Cardiac muscle cell (in vitro differentiated cells and primary cell): ENCODE results near the gene ARHGAP6. TPM values are rescaled to one million over a fixed set of nuclear protein-coding genes. Genes with fewer than 3 reads are reported as not detected.

Experiments
- DNase-seq, 2 donors: peaks; one replicate each; pipeline versions ENCODE4 v3.0.0 to v3.0.0-alpha.2; 2010 to 2017; ENCODE audit warnings: low read depth in 1 of 2, low spot score in 1 of 2
- H3K27ac ChIP-seq: fragments of 200-600 bp; sonication (generic); 2 replicates; pipeline ENCODE4 v1.5.1; 2016
- H3K27me3 ChIP-seq: fragments of 200-600 bp; sonication (generic); 2 replicates; pipeline ENCODE4 v1.6.0; 2016; ENCODE audit warnings: control low read depth
- H3K36me3 ChIP-seq: fragments of 200-600 bp; sonication (generic); 2 replicates; pipeline ENCODE4 v1.5.1; 2016; ENCODE audit warnings: control low read depth
- H3K4me1 ChIP-seq: fragments of 200-600 bp; sonication (generic); 2 replicates; pipeline ENCODE4 v1.8.1; 2017; ENCODE audit warnings: low read depth, mild to moderate bottlenecking, mixed run types
- H3K4me3 ChIP-seq: fragments of 200-600 bp; sonication (generic); 2 replicates; pipeline ENCODE4 v1.5.1; 2016; ENCODE audit warnings: mild to moderate bottlenecking
- H3K9me3 ChIP-seq: fragments of 200-600 bp; sonication (generic); 2 replicates; pipeline ENCODE4 v1.5.1; 2017; ENCODE audit warnings: low read depth, mild to moderate bottlenecking, control low read depth
- polyA plus RNA-seq: library from polyadenylated mRNA; unstranded; fragments of >200 nt; fragmentation: Nextera tagmentation; extraction: Ambion mirVana; gene quantifications from 2 replicates; pipeline ENCODE4 v1.2.1, GENCODE V29; 2016
- total RNA-seq: library from RNA; depleted of rRNA; stranded (reverse); fragments of >200 nt; gene quantifications from 2 replicates; pipeline ENCODE4 v1.2.3, GENCODE V29; 2016
- TF ChIP-seq, protein P1 (sequence below): IDR thresholded peaks from 2 replicates; pipeline ENCODE4 v1.5.1; 2012; ENCODE audit warnings: low read depth, mild to moderate bottlenecking, low read length

Gene ARHGAP6
- total and polyA plus RNA-seq, 2 experiments from 2014 or later = 10.5 to 45.0 TPM

DNA sequence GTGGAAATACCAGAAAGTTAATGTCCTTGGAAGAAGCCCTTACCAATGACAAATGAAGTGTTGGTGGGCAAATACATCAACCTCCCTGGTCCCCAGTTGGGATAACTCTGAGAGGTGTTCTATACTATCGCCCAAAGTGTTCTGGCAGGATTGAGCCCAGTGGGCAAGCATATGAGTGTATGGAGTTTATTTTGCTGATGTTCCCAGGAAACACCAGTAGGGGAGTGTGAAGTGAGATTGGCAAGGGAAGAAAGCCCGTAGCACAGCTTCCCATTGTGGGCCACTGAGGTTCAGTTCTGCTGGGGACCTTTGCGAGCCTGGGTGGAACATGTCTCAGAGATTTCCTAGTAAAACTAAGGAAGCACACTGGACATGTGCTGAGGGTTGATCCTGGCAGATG is 65.1 kb downstream of the ARHGAP6 start:
- Histone ChIP-seq H3K9me3 (no peaks in the 10 kb centered on the region), H3K4me3 (no peak overlapping the region), H3K36me3 (no peaks in the 10 kb centered on the region), H3K4me1 (no peaks in the 10 kb centered on the region), H3K27ac (no peak overlapping the region), H3K27me3 (no peaks in the 10 kb centered on the region)
- TF ChIP-seq, protein P1, sequence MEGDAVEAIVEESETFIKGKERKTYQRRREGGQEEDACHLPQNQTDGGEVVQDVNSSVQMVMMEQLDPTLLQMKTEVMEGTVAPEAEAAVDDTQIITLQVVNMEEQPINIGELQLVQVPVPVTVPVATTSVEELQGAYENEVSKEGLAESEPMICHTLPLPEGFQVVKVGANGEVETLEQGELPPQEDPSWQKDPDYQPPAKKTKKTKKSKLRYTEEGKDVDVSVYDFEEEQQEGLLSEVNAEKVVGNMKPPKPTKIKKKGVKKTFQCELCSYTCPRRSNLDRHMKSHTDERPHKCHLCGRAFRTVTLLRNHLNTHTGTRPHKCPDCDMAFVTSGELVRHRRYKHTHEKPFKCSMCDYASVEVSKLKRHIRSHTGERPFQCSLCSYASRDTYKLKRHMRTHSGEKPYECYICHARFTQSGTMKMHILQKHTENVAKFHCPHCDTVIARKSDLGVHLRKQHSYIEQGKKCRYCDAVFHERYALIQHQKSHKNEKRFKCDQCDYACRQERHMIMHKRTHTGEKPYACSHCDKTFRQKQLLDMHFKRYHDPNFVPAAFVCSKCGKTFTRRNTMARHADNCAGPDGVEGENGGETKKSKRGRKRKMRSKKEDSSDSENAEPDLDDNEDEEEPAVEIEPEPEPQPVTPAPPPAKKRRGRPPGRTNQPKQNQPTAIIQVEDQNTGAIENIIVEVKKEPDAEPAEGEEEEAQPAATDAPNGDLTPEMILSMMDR = no peak
- DNase-seq = no peak

DNA sequence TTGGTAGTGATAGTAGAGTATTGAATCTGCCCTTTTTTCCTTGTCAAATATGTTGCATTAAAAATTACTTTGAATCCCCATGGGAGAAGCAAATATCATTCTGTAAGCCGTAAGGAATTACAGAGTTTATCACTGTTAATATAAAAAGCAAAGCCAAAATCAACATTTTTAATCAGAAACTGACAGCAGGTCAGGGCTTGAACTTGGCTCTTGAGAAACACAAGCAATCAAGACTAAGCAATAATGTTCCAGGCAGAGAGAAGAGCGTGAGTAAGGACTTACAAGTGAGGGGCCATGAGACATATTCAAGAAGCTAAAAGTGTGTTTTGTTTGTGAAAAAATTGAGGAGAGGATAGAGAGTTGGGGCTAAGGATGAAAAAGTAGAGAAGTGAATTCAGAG is 68.2 kb downstream of the ARHGAP6 start:
- peak in 1 of 2 donors; percentile 21 for DNase-seq
- TF ChIP-seq, protein P1 = no peak
- H3K4me1 ChIP-seq = no peaks in the 10 kb centered on the region
- H3K9me3 ChIP-seq = no peaks in the 10 kb centered on the region
- H3K27ac ChIP-seq = no peak overlapping the region
- no peak overlapping the region for H3K4me3 ChIP-seq
- no peaks in the 10 kb centered on the region for H3K27me3 ChIP-seq
- no peaks in the 10 kb centered on the region for H3K36me3 ChIP-seq

DNA sequence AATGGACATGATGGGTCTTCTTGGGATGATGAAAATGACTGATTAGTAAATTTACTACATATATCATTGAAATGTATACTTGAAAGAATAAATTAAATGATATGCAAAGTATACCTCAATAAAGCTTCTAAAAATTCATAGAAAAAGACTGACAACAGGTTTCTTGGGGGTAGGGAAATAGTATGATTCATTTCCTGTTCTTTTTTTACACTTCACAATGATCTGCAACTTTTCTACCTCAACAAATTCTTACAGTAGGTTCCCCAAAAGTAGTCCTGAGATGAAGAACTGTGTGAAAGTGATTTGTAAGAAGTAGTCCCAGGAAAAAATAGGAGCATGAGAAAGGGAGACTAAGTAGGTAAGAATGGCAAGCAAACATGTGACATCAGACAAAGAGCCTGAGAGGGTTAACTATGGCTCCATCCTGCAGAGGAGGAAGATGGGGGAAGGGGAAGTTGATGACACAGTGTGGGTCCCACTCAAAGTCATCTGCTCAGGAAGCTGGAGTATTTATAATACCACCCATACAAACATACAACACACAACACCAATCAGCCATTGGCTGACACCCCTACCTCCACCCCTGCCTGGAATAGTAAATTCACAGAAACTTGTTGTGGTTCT is 73.9 kb downstream of the ARHGAP6 start:
- no peaks in the 10 kb centered on the region for H3K27me3 ChIP-seq
- DNase-seq = no peak
- no peak overlapping the region for H3K4me3 ChIP-seq
- H3K27ac ChIP-seq = no peak overlapping the region
- no peaks in the 10 kb centered on the region for H3K36me3 ChIP-seq
- H3K4me1 ChIP-seq = peaks cover 7% of the 10 kb centered on the region
- no peaks in the 10 kb centered on the region for H3K9me3 ChIP-seq
- TF ChIP-seq, protein P1 = no peak

DNA sequence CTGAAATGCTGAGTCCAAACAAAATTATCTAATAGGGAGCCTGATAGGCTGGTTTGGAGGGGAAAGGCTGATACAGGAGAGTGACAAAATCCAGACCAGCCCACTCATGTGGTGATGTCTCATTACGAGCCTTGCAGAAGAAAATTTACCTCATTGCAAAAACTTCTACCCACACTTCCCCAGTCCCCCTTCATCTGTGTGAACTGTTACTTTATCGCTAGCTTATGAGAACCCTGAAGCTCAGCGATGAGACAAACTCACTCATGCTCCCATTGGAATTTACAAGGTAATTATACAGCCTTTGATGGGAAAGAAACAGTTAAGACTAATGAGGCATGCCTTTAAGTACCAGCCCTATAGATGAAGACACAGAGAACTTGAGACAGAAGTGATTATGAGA is 76.1 kb downstream of the ARHGAP6 start:
- Histone ChIP-seq H3K27me3 (no peaks in the 10 kb centered on the region), H3K36me3 (no peaks in the 10 kb centered on the region), H3K4me3 (peak overlapping the region; percentile 8), H3K9me3 (no peaks in the 10 kb centered on the region), H3K27ac (peak overlapping the region; percentile 88), H3K4me1 (peaks cover 7% of the 10 kb centered on the region)
- TF ChIP-seq, protein P1 = no peak
- DNase-seq = peak; percentile 5 to 62

- H3K27ac ChIP-seq = no peak overlapping the region
- no peaks in the 10 kb centered on the region for H3K9me3 ChIP-seq
- TF ChIP-seq, protein P1 = no peak
- H3K36me3 ChIP-seq = no peaks in the 10 kb centered on the region
- no peaks in the 10 kb centered on the region for H3K27me3 ChIP-seq
- peaks cover 7% of the 10 kb centered on the region for H3K4me1 ChIP-seq
- H3K4me3 ChIP-seq = no peak overlapping the region
- no peak for DNase-seq
Observed at GRCh38 chrX:11588097-11588496, 77.6 kb downstream of the ARHGAP6 start.
